Suprapubic skin (tissue), 3 donors: ENCODE measurements around the gene EPC1.

Experiments
- CTCF ChIP-seq, 2 donors: fragments of 200-600 bp in 1 of 2; fragments of 450-650 bp in 1 of 2; sonication (generic) in 1 of 2; IDR thresholded peaks; one replicate each; pipeline ENCODE4 v1.5.1; 2016 to 2019; ENCODE audit warnings: antibody characterized with exemption in 2 of 2, mild to moderate bottlenecking in 1 of 2, moderate library complexity in 1 of 2
- EP300 ChIP-seq: sonication (generic); formaldehyde crosslinking; IDR thresholded peaks from one replicate; pipeline ENCODE4 v1.6.1; 2017; ENCODE audit warnings: antibody characterized with exemption

DNA sequence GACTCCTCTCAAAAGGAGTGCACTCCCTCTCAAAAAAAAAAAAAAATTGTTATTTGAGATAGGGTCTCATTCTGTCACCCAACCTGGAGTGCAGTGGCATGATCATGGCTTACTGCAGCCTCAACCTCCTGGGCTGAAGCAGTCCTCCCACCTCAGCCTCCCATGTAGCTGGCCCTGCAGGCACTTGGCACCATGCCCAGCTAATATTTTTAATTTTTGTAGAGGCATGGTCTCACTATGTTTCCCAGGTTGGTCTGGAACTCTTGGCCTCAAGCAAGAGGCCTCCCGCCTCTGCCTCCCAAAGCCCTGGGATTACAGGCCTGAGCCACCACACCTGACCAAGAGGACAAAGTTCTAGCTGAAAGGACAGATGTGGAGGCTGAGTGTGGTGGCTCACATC is 120.3 kb downstream of the EPC1 start:
- TF ChIP-seq CTCF (IDR thresholded peaks at IDR 0.05) = no peak
- no peak for TF ChIP-seq EP300
